Lower leg skin (tissue), 3 donors: ENCODE measurements around the gene GTSE1.

ENCODE experiments used
- POLR2A ChIP-seq, 2 donors: fragments of 450-650 bp; IDR thresholded peaks; one replicate each; pipeline ENCODE4 v1.6.1; 2016 to 2017; ENCODE audit warnings: antibody characterized with exemption in 2 of 2, mild to moderate bottlenecking in 1 of 2, moderate library complexity in 1 of 2
- TF ChIP-seq, protein P1 (sequence below), 3 donors: fragments of 450-650 bp; IDR thresholded peaks; one replicate each; pipeline ENCODE4 v1.5.1; 2016; ENCODE audit warnings: antibody characterized with exemption in 3 of 3, mild to moderate bottlenecking in 3 of 3, moderate library complexity in 2 of 3

GRCh38 chr22:46366801-46367706 is 70.4 kb downstream of the GTSE1 start:
- TF ChIP-seq, protein P1, sequence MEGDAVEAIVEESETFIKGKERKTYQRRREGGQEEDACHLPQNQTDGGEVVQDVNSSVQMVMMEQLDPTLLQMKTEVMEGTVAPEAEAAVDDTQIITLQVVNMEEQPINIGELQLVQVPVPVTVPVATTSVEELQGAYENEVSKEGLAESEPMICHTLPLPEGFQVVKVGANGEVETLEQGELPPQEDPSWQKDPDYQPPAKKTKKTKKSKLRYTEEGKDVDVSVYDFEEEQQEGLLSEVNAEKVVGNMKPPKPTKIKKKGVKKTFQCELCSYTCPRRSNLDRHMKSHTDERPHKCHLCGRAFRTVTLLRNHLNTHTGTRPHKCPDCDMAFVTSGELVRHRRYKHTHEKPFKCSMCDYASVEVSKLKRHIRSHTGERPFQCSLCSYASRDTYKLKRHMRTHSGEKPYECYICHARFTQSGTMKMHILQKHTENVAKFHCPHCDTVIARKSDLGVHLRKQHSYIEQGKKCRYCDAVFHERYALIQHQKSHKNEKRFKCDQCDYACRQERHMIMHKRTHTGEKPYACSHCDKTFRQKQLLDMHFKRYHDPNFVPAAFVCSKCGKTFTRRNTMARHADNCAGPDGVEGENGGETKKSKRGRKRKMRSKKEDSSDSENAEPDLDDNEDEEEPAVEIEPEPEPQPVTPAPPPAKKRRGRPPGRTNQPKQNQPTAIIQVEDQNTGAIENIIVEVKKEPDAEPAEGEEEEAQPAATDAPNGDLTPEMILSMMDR (IDR thresholded peaks at IDR 0.05) = no peak
- TF ChIP-seq POLR2A (IDR thresholded peaks at IDR 0.05) = no peak
